Glutamatergic neuron (in vitro differentiated cells): ENCODE measurements around the gene MED10. TPM values are rescaled to one million over a fixed set of nuclear protein-coding genes. Genes with fewer than 3 reads are reported as not detected.

Source experiments
- DNase-seq: peaks from one replicate; pipeline ENCODE4 v3.0.0; 2022
- H3K27ac Mint-ChIP-seq: one replicate; pipeline ENCODE4 v1.8.0; 2020; ENCODE audit warnings: mild to moderate bottlenecking, mixed read lengths, inconsistent platforms; ENCODE audit not compliant: unreplicated experiment
- H3K27me3 Mint-ChIP-seq: one replicate; pipeline ENCODE4 v1.8.0; 2020; ENCODE audit warnings: mild to moderate bottlenecking, moderate library complexity, mixed read lengths, inconsistent platforms; ENCODE audit not compliant: unreplicated experiment
- H3K36me3 Mint-ChIP-seq: one replicate; pipeline ENCODE4 v1.8.0; 2020; ENCODE audit warnings: mild to moderate bottlenecking, mixed read lengths, inconsistent platforms; ENCODE audit not compliant: unreplicated experiment
- H3K4me1 Mint-ChIP-seq: one replicate; pipeline ENCODE4 v1.8.0; 2020; ENCODE audit warnings: mild to moderate bottlenecking, low read depth, mixed read lengths, inconsistent platforms; ENCODE audit not compliant: unreplicated experiment
- H3K4me3 Mint-ChIP-seq: one replicate; pipeline ENCODE4 v1.8.0; 2020; ENCODE audit warnings: mild to moderate bottlenecking, mixed read lengths, inconsistent platforms; ENCODE audit not compliant: unreplicated experiment
- H3K9me3 Mint-ChIP-seq: one replicate; pipeline ENCODE4 v1.8.0; 2020; ENCODE audit warnings: mild to moderate bottlenecking, moderate library complexity, mixed read lengths, inconsistent platforms; ENCODE audit not compliant: unreplicated experiment
- CTCF ChIP-seq: fragments of 200-600 bp; sonication (generic); IDR thresholded peaks from one replicate; pipeline ENCODE4 v1.5.0; 2021; ENCODE audit not compliant: partially characterized antibody, unreplicated experiment
- total RNA-seq: library from RNA; stranded (reverse); fragmentation: NEBNext Ultra II Directional; extraction: Animal tissue kit (Norgen Biotek cat#: 25700); gene quantifications from one replicate; pipeline ENCODE4 v1.2.1, GENCODE V29; 2021; ENCODE audit not compliant: unreplicated experiment

The MED10 gene
- total RNA-seq, 1 donor from 2014 or later, result 28.4 TPM

- H3K27ac Mint-ChIP-seq, result peak overlapping the region; percentile 66
- no peak for DNase-seq
- no peak for TF ChIP-seq CTCF
- H3K36me3 Mint-ChIP-seq, result peaks cover 8% of the 10 kb centered on the region
- H3K27me3 Mint-ChIP-seq, result peaks cover 7% of the 10 kb centered on the region
- H3K4me1 Mint-ChIP-seq, result peaks cover 6% of the 10 kb centered on the region
- H3K9me3 Mint-ChIP-seq, result peaks cover 8% of the 10 kb centered on the region
- H3K4me3 Mint-ChIP-seq, result peak overlapping the region; percentile 97
Observed at GRCh38 chr5:6377582-6377904, 804 bp downstream of the MED10 start.

GRCh38 chr5:6376974-6377520, 1.3 kb downstream of the MED10 start:
- Mint-ChIP-seq H3K4me3 (peak overlapping the region; percentile 97), H3K36me3 (peaks cover 11% of the 10 kb centered on the region), H3K9me3 (peaks cover 8% of the 10 kb centered on the region), H3K4me1 (peaks cover 7% of the 10 kb centered on the region), H3K27me3 (peaks cover 7% of the 10 kb centered on the region), H3K27ac (no peak overlapping the region)
- TF ChIP-seq CTCF, result no peak
- no peak for DNase-seq

- Mint-ChIP-seq H3K27ac (no peak overlapping the region), H3K27me3 (peaks cover 6% of the 10 kb centered on the region), H3K4me3 (no peak overlapping the region), H3K36me3 (peaks cover 11% of the 10 kb centered on the region), H3K4me1 (peaks cover 7% of the 10 kb centered on the region), H3K9me3 (peaks cover 4% of the 10 kb centered on the region)
- no peak for TF ChIP-seq CTCF
- no peak for DNase-seq
Observed at GRCh38 chr5:6373081-6373846, 5.1 kb downstream of the MED10 start.

- H3K27me3 Mint-ChIP-seq, result peaks cover 6% of the 10 kb centered on the region
- no peak for TF ChIP-seq CTCF
- no peak for DNase-seq
- H3K4me3 Mint-ChIP-seq, result no peak overlapping the region
- peaks cover 11% of the 10 kb centered on the region for H3K36me3 Mint-ChIP-seq
- peaks cover 7% of the 10 kb centered on the region for H3K4me1 Mint-ChIP-seq
- peaks cover 1% of the 10 kb centered on the region for H3K9me3 Mint-ChIP-seq
- H3K27ac Mint-ChIP-seq, result no peak overlapping the region
Observed at GRCh38 chr5:6372251-6373080, 5.9 kb downstream of the MED10 start.
